Stromal cell of bone marrow (primary cell): Measurements from ENCODE around the gene SLC34A3.

Experiments used
- DNase-seq: peaks from one replicate; pipeline ENCODE4 v3.0.0-alpha.2; 2012; ENCODE audit warnings: low read depth

The SLC34A3 gene

DNA sequence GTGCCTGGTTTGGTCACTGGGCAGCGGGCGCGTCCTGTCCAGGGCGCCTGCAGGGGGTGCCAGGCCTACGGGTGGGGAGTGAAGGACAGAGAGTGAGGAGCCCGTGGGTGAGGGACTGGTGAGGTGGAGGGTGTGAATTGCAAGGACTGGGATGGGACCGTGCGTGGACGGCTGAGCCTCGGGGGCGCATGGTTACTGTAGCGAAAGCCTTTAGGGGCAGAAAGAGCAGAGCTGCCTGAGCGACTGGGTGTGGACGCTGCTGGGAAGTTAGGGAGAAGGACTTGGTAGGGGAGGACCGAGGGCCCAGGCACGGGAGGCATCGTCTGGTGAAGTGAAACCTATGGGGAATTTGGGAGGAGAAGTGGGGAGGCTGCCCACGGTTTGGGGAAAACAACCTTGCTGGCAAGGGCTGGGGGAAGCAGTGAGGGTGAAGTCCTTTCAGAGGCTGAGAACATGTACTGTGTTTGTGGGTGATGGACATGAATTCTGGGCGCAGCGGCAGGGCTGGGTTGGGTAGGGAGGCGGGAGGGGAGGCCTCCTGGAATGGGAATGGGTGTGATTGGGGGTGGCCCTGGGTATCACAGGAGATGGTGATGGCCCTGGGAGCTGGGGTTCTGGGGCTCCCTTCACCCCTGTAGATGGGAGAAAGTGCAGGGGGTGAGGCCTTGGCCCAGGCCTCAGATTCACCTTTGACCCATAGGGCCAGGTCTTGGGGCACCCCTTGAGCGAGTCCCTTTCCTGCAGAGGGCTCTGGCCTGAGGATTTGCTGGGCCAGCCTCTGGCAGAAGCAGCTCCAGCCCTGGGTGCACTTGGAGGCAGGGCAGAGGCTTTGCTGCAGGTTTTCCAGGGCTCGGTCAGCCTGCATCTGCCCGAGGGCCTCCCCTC is 45.1 kb downstream of the SLC34A3 start:
- no peak for DNase-seq

DNA sequence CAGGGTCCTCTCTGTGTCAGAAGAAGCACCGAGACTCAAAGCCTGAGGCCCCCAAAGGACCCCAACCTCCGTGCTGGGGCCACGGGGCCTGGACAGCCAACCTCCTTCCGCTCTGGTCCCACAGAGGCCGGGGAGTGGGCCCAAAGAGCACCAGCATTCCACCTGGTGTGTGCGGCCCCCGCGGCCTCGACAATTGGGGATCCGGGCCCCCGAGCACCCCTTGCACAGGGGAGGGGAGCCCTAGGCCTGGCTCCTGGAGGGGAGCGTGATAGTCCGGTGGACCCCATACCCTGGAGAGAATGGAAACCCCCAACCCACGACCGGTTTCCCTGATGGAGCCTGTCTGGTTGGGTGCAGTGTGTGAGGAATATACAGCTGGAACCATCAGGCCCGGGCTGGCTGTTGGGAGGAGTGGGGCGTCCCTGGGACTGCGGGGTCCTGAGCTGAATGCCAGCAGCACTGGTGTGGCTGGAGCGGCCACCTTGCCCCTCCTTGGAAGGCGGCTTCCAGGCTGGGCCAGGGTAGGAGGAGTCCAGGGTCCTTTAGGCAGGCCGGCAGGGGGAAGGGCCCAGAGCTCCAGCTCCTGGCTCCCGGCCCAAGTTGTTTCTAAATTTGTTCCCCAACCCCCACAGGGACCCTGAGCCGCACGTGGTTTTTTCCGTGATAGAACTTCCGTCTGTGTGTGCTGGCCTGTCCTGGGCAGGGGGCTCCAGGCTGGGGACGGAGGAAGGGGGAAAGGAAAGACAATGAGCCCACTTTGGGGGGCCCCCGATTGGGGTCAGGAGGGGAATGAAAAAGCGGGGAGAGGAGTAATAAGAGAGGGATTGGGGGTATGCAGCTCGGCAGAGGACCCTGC is 46.0 kb downstream of the SLC34A3 start:
- DNase-seq, result no peak

DNA sequence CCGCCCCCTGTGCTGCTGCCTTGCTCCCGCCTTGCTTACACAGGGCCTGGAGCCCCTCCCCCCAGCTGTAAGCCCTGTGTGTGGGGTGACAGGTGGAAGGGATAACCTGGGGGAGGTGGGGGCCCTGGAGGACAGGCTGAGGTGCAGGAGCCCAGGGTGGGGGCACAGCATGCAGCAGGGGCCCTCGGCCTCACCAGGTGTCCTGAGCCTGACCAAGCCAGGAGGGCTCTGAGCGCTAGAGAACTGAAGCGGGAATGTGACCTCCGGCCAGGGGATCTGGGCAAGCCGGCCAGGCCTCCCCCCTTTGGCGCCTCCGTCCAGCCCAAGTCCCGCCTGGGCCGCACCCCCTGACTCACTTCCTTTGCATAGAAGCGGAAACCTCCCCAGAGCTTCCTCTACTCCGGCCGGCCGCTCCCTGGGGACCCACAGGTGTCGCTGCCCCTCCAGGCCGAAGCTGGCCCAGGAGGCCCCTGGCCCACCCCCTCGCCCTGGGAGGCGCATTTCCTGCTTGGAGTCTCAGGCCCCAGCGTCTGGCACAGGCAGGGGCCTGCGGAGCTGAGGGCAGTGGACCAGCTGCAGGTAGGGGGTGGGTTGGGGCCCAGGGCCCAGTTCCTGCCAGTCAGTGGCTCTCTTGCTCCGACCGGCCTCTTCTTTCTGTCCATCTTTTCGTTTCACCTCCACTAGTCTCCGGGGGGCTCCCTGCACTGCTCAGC is 46.8 kb downstream of the SLC34A3 start, which contains the start of gene TOR4A:
Gene TOR4A (plus strand): TSS at position 398 of the 713 bp plus-strand sequence. CDS start 964 bp downstream, outside the sequence.
- no peak for DNase-seq

DNA sequence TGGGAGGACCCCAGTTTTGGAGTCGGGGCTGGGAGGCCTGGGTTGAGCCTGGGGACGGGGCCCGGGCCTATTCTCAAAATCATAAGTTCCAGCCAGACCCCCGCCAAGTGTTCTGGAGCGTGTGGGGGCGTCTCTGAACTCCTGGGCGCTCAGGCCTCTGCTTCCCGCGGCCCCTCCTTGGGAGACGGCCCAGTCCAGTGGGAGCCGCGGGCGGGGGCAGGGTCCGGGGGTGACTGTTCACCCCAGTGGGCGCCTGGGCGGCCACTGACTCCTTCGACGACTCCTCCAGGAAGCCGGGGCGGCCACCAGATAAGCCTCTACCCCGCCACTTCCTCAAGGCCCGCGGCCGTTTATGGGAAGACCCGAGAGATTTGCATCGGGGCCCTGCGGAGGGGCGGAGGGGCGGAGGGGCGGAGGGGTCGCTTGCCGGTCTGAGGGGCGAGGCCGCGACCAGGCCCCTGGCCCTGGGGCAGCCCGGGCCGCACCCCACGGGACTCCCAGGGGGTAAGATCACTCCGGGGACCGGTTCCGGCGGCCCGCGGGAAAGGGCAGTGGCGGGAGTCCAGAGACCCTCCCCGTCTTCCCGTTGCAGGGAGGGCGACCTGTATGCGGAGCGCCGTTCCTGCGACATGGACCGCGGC is 47.5 kb downstream of the SLC34A3 start:
- no peak for DNase-seq

DNA sequence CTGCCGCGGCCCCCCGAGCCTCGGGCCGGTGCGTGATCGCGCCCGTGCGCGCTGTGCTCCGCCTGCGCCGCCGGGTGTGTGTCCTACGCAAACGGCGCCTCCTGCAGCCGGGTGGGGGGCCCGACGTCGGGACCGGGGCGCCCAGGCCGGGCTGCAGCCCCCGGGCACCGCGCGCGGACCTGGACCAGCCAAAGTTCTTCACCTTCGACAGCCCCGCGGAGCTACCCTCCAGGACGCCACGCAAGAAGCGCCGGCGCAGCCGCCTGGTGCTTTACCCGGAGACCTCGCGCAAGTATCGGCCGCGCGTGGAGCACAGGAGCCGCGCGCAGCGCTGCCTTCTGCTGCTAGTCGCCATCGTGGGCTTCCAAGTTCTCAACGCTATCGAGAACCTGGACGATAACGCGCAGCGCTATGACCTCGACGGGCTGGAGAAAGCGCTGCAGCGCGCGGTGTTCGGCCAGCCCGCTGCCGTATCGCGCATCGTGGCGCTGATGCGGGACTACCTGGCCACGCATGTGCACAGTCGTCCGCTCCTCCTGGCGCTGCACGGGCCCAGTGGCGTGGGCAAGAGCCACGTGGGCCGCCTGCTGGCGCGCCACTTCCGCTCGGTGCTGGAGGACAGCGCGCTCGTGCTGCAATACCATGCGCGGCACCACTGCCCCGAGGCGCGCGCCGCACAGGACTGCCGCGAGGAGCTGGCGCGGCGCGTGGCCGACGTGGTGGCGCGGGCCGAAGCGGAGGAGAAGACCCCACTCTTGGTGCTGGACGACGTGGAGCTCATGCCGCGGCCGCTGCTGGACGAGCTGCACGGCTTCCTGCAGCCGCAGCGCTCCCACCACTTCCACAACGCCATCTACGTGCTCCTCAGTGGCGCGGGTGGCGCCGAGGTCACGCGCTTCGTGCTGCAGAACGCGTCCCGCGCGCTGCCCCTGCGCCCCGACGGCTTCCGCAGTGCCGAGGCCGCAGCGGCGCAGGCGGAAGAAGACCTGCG is 48.3 kb downstream of the SLC34A3 start:
- no peak for DNase-seq

DNA sequence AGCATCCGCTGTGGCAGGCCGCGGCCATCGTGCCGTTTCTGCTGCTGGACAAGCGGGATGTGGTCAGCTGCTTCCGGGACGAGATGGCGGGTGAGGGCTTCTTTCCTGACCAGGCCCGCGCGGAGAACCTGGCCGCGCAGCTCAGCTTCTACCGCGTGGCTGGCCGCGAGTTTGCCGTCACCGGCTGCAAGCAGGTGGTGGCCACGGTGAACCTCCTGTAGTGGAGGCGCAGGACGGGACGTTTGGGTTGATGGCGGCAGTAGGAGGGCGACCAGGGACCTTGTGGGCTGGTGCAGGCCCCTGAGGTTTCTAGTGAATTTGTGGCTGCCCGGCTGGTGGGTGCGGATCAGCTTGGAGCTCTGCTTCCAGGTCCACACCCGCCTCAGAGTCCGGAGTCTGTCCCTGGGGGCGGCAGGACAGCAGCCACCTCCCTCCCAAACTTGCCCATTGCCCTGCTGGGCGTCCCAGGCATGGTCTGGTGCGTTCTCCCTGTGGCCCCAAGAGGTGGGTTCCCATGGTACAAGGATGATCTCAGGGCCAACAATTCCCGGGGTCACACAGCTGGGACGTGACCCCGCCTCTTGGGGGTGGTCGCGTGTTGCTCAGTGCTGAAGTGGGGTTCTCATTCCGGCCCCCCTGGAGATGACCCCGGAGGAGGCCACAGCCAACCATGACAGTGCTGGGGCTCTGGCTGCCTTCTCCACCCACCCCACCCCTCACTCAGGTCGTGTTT is 49.2 kb downstream of the SLC34A3 start:
- no peak for DNase-seq

DNA sequence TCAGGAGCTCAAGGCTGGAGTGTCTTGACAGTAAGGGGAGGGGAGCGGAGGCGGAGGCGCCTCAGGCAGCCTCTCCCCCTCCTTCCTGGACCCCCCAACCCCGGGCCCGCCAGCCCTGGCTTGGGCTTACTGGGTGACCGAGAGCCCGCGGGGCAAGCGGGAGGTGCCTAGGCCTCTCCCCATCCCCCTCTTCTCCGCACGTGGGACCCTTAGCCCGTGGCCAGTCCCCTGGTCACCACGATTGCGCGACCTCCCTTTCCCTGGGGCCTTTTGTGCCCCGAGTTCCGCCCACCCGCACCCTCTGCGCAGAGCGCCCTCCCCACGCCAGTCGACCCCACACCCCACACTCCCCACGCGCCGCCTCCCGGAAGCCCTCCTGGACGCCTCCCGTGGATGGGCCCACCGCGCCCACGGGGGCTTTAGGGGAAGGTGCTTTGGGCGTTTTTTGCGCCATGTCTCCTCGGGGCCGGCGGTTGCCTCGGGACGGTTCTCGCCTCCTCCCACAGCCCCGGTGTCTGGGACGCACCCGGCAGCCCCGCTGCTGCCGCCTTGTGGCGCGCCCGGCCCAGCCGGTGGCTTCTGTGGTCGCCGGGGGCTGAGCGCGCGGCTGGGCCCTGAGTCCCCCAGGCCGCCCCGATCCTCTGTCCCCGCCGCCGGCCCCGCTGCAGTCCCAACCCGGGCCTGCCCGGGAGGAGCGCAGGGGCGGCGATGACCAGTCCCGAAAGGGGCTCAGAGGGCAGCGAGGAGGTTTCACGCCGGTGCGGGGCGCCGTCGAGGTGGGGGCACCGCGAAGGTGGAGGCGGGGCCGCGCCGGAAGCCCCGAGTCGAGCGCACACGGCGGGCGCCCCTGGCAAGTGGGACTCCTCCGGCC is 50.0 kb downstream of the SLC34A3 start:
- DNase-seq, result no peak

DNA sequence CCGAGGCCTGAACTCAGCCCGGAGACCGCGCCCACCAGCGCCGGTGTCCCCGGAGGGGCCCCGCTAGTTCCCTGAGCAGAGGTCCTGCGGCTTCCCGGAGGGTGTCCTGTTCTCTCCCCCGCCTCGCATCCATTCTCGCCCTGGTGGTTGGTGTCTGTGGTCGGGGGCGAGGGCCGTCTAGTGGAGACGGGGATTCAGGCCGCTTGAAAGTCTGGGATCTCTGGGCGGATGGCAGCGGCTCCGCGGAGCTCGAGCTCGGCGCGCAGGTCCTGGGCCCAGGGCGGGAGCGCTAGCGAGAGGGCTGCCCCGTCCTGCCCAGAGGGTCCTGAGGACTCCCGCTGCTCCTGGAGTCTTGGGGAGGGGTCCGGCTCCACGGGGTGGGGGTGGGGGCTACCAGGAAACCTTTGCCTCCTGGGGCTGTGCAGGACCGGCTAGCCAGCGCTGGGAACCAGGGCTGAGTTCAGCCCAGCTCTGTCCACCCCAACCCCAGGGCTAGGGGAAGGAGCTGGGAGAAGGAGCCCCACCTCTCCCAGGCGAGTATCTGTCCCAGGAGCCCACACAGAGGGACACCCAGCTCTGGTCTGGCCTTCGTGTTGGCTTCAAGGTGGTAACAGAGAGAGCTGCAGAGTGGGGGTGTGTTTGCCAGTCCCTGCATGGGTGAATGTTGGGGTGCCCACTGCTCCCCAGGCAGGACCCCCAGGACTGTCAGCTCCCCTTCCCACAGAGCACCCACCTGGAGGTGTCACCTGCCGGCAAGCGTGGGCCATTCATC is 50.8 kb downstream of the SLC34A3 start:
- no peak for DNase-seq
